H1 (cell line): ENCODE data around the gene NUB1. TPM values are rescaled to one million over a fixed set of nuclear protein-coding genes. Genes with fewer than 3 reads are reported as not detected.

Experiments used
- CTCF ChIA-PET: fragments of 300-600 bp; sonication (Branson Sonifier 250); formaldehyde crosslinking; loops from one replicate; lab custom pipeline; 2021; ENCODE audit not compliant: partially characterized antibody; lab: Charles Lee
- POLR2A ChIA-PET: fragments of 300-600 bp; sonication (Branson Sonifier 250); formaldehyde crosslinking; loops from one replicate; lab custom pipeline; 2021; ENCODE audit warnings: inconsistent platforms; ENCODE audit not compliant: partially characterized antibody; lab: Charles Lee
- DNase-seq, 2 experiments: peaks; one replicate each; pipeline versions ENCODE4 v3.0.0 to v3.0.0-alpha.2; 2010 to 2022; ENCODE audit warnings: low spot score in 2 of 2, low read depth in 1 of 2, mixed read lengths in 1 of 2
- FAIRE-seq: peaks from 2 replicates; lab custom pipeline; 2011; peaks lifted over from hg19 to GRCh38; lab: Jason Lieb, UNC
- H2AFZ ChIP-seq: 2 replicates; pipeline ENCODE4 v1.8.1; 2012; ENCODE audit warnings: low read length, inconsistent platforms
- H2AK5ac ChIP-seq: 2 replicates; pipeline ENCODE4 v1.6.1; 2013; ENCODE audit warnings: low read depth, low read length
- H2BK120ac ChIP-seq: replicated peaks from 2 replicates; pipeline ENCODE3; 2013; ENCODE audit warnings: low read depth, low read length, inconsistent platforms
- H2BK12ac ChIP-seq: 2 replicates; pipeline ENCODE4 v1.6.1; 2013; ENCODE audit warnings: low read depth, low read length
- H2BK15ac ChIP-seq: 2 replicates; pipeline ENCODE4 v1.6.1; 2013; ENCODE audit warnings: low read length
- H2BK20ac ChIP-seq: 2 replicates; pipeline ENCODE4 v1.6.1; 2013; ENCODE audit warnings: low read length
- H2BK5ac ChIP-seq: 2 replicates; pipeline ENCODE4 v1.6.1; 2013; ENCODE audit warnings: low read depth, low read length
- H3K14ac ChIP-seq: 2 replicates; pipeline ENCODE4 v1.6.1; 2013; ENCODE audit warnings: inconsistent platforms; ENCODE audit not compliant: insufficient read length
- H3K18ac ChIP-seq: 2 replicates; pipeline ENCODE4 v1.6.1; 2013; ENCODE audit warnings: low read length; ENCODE audit errors: extremely low read depth
- H3K23ac ChIP-seq: 2 replicates; pipeline ENCODE4 v1.6.1; 2013; ENCODE audit warnings: inconsistent platforms; ENCODE audit not compliant: insufficient read length
- H3K23me2 ChIP-seq: 2 replicates; pipeline ENCODE4 v1.6.1; 2013; ENCODE audit warnings: low read depth, low read length
- H3K27ac ChIP-seq: 2 replicates; pipeline ENCODE4 v1.6.1; 2011; ENCODE audit warnings: low read depth, low read length, inconsistent platforms
- H3K27me3 ChIP-seq, 4 experiments: replicated peaks in 1 of 4; 1 replicate in 1 of 4; 2 replicates in 3 of 4; pipeline versions ENCODE4 v1.6.1 to v1.8.1; 2011 to 2013; ENCODE audit warnings: low read length in 3 of 4, mild to moderate bottlenecking in 3 of 4, inconsistent platforms in 2 of 4, mixed read lengths in 2 of 4, moderate library complexity in 1 of 4; ENCODE audit not compliant: control insufficient read depth in 3 of 4, insufficient read depth in 3 of 4; ENCODE audit errors: extremely low read depth in 1 of 4
- H3K36me3 ChIP-seq, 4 experiments: 2 replicates each; pipeline versions ENCODE4 v1.6.1 to v1.8.1; 2011 to 2013; ENCODE audit warnings: mild to moderate bottlenecking in 4 of 4, low read length in 3 of 4, moderate library complexity in 2 of 4, control low read depth in 1 of 4, inconsistent platforms in 1 of 4; ENCODE audit not compliant: insufficient read depth in 4 of 4, control insufficient read depth in 2 of 4
- H3K4ac ChIP-seq: replicated peaks from 2 replicates; pipeline ENCODE3; 2013; ENCODE audit warnings: low read length, low read depth, mixed read lengths, inconsistent platforms; ENCODE audit not compliant: insufficient read length
- H3K4me1 ChIP-seq, 4 experiments: replicated peaks in 1 of 4; 1 replicate in 1 of 4; 2 replicates in 3 of 4; pipeline versions ENCODE4 v1.6.1 to v1.8.1; 2011 to 2013; ENCODE audit warnings: low read length in 3 of 4, inconsistent platforms in 2 of 4, mixed read lengths in 1 of 4; ENCODE audit not compliant: insufficient read depth in 4 of 4, control insufficient read depth in 3 of 4
- H3K4me2 ChIP-seq, 2 experiments: 2 replicates each; pipeline versions ENCODE4 v1.6.1 to v1.8.1; 2011 to 2013; ENCODE audit warnings: low read depth in 2 of 2, low read length in 2 of 2, control low read depth in 1 of 2, inconsistent platforms in 1 of 2, mild to moderate bottlenecking in 1 of 2; ENCODE audit not compliant: insufficient read depth in 1 of 2
- H3K4me3 ChIP-seq, 4 experiments: fragments of 200-600, 300-600 bp in 1 of 4; sonication (generic), shearing (Covaris generic), sonication (Bioruptor Twin) in 1 of 4; 2 replicates each; pipeline versions ENCODE4 v1.5.1 to v1.8.1; 2011 to 2016; ENCODE audit warnings: low read length in 4 of 4, low read depth in 3 of 4, control low read depth in 2 of 4, inconsistent platforms in 2 of 4, mild to moderate bottlenecking in 2 of 4, mixed read lengths in 1 of 4, moderate library complexity in 1 of 4; ENCODE audit not compliant: insufficient read depth in 2 of 4; ENCODE audit errors: extremely low read depth in 1 of 4
- H3K56ac ChIP-seq: replicated peaks from 2 replicates; pipeline ENCODE3; 2013; ENCODE audit warnings: low read depth, mild to moderate bottlenecking, mixed read lengths, low read length, inconsistent platforms; ENCODE audit not compliant: insufficient read length
- H3K79me1 ChIP-seq: 2 replicates; pipeline ENCODE4 v1.6.1; 2013; ENCODE audit warnings: low read depth, low read length, control low read depth
- H3K79me2 ChIP-seq, 2 experiments: 2 replicates each; pipeline versions ENCODE4 v1.6.1 to v1.8.1; 2012 to 2013; ENCODE audit warnings: low read length in 2 of 2, mild to moderate bottlenecking in 2 of 2, inconsistent platforms in 1 of 2; ENCODE audit not compliant: insufficient read depth in 2 of 2, control insufficient read depth in 1 of 2
- H3K9ac ChIP-seq, 4 experiments: replicated peaks in 1 of 4; 1 replicate in 1 of 4; 2 replicates in 3 of 4; pipeline versions ENCODE4 v1.6.1 to v1.8.1; 2011 to 2013; ENCODE audit warnings: low read depth in 3 of 4, low read length in 3 of 4, control low read depth in 2 of 4, mild to moderate bottlenecking in 2 of 4, moderate library complexity in 2 of 4, inconsistent platforms in 1 of 4; ENCODE audit errors: extremely low read depth in 1 of 4
- H3K9me3 ChIP-seq, 2 experiments: 2 replicates each; pipeline versions ENCODE4 v1.6.1 to v1.8.1; 2012 to 2013; ENCODE audit warnings: mild to moderate bottlenecking in 2 of 2, moderate library complexity in 2 of 2, control low read depth in 1 of 2, inconsistent platforms in 1 of 2, low read depth in 1 of 2, low read length in 1 of 2, mixed read lengths in 1 of 2; ENCODE audit not compliant: insufficient read depth in 2 of 2
- H4K20me1 ChIP-seq, 2 experiments: replicated peaks in 1 of 2; 2 replicates each; pipeline versions ENCODE3 to v1.8.1; 2011 to 2013; ENCODE audit warnings: inconsistent platforms in 2 of 2, low read length in 2 of 2, mild to moderate bottlenecking in 1 of 2; ENCODE audit not compliant: insufficient read depth in 2 of 2, control insufficient read depth in 1 of 2
- H4K5ac ChIP-seq: 2 replicates; pipeline ENCODE4 v1.6.1; 2013; ENCODE audit warnings: low read length, low read depth, mixed read lengths, inconsistent platforms; ENCODE audit not compliant: insufficient read length
- H4K8ac ChIP-seq: 2 replicates; pipeline ENCODE4 v1.8.0; 2013; ENCODE audit warnings: mild to moderate bottlenecking, moderate library complexity, low read length, inconsistent platforms; ENCODE audit not compliant: insufficient read depth; ENCODE audit errors: extremely low read depth
- H4K91ac ChIP-seq: replicated peaks from 2 replicates; pipeline ENCODE3; 2013; ENCODE audit warnings: low read length, mixed read lengths, inconsistent platforms; ENCODE audit not compliant: insufficient read length
- CEBPB ChIP-seq: IDR thresholded peaks from 2 replicates; pipeline ENCODE4 v1.6.1; 2012; ENCODE audit warnings: low read depth, low read length
- E2F6 ChIP-seq: IDR thresholded peaks from 2 replicates; pipeline ENCODE4 v1.6.1; 2012; ENCODE audit warnings: inconsistent platforms
- KDM1A ChIP-seq: fragments of 200-600, 300-600 bp; sonication (generic); IDR thresholded peaks from 2 replicates; pipeline ENCODE4 v1.7.1; 2016; ENCODE audit warnings: mild to moderate bottlenecking, low read length, borderline replicate concordance
- SAP30 ChIP-seq: fragments of 300-600 bp; sonication (generic); IDR thresholded peaks from 2 replicates; pipeline ENCODE4 v1.7.1; 2012; ENCODE audit warnings: low read length, moderate library complexity, mild to moderate bottlenecking, inconsistent platforms; ENCODE audit not compliant: insufficient read depth, insufficient replicate concordance
- SP2 ChIP-seq: IDR thresholded peaks from 2 replicates; pipeline ENCODE4 v1.6.1; 2012; ENCODE audit warnings: mild to moderate bottlenecking, low read length, inconsistent platforms
- YY1 ChIP-seq: IDR thresholded peaks from 2 replicates; pipeline ENCODE4 v1.6.1; 2011; ENCODE audit warnings: low read depth, mild to moderate bottlenecking, low read length
- WGBS, 2 experiments: shearing (Covaris generic) in 1 of 2; methylation state at CpG; one replicate each; pipeline versions ENCODE4 v1.1.6 to v1.1.7; 2013 to 2015; ENCODE audit warnings: low lambda C conversion rate in 2 of 2, mixed read lengths in 2 of 2, inconsistent platforms in 1 of 2, low coverage in 1 of 2, missing lambda C conversion rate in 1 of 2; ENCODE audit not compliant: insufficient replicate concordance in 2 of 2, insufficient coverage in 1 of 2, insufficient read length in 1 of 2; ENCODE audit errors: extremely low coverage in 1 of 2, missing lambda C conversion rate in 1 of 2; 5-methylcytosine and 5-hydroxymethylcytosine counted together
- polyA plus RNA-seq, 7 experiments: library from polyadenylated mRNA; depleted of rRNA in 3 of 7; stranded (reverse) in 5 of 7; unstranded in 2 of 7; fragments of >200 nt in 5 of 7; fragments of 200-250 nt in 2 of 7; gene quantifications; 1 replicate in 5 of 7; 2 replicates in 1 of 7; 4 replicates in 1 of 7; pipeline versions ENCODE4 v1.2.1 to v1.2.3, GENCODE V29; 2011 to 2013; ENCODE audit warnings: missing spikeins in 2 of 7, mixed read lengths in 2 of 7
- total RNA-seq: library from RNA; stranded (reverse); fragmentation: NEBNext Ultra II Directional; extraction: Animal tissue kit (Norgen Biotek cat#: 25700); gene quantifications from 2 replicates; pipeline ENCODE4 v1.2.1, GENCODE V29; 2021

Gene NUB1
- total and polyA plus RNA-seq, 2 of the 8 experiments (the other 6 are each of a cell fraction or from before 2014, with no cell fraction given), result 22.1 to 43.5 TPM

- no peaks in the 10 kb centered on the region for H3K27me3 ChIP-seq
- no peak overlapping the region for H2BK5ac ChIP-seq
- DNase-seq (no peak), FAIRE-seq (no peak)
- H2BK12ac ChIP-seq, result no peak overlapping the region
- no peaks in the 10 kb centered on the region for H3K79me1 ChIP-seq
- H2AFZ ChIP-seq, result no peak overlapping the region
- no peaks in the 10 kb centered on the region for H4K20me1 ChIP-seq
- no peak overlapping the region for H3K14ac ChIP-seq
- no peak overlapping the region for H4K5ac ChIP-seq
- H2BK20ac ChIP-seq, result no peak overlapping the region
- H3K23me2 ChIP-seq, result no peaks in the 10 kb centered on the region
- H3K18ac ChIP-seq, result no peak overlapping the region
- ChIA-PET CTCF (interaction anchor here (1.7 to 2.8 kb wide), 3 partner anchors 18 to 90 kb away, joined by 5 to 29 read pairs (median 13); no protein-coding TSS in a partner anchor), POLR2A (no interaction called here)
- H3K56ac ChIP-seq, result no peak overlapping the region
- no peak overlapping the region for H2BK15ac ChIP-seq
- no peak overlapping the region for H4K8ac ChIP-seq
- no peaks in the 10 kb centered on the region for H3K79me2 ChIP-seq
- peaks cover 0 to 4% (median 0%) of the 10 kb centered on the region in 4 experiments; a peak in 1 of 7 replicates for H3K4me1 ChIP-seq
- H3K4ac ChIP-seq, result no peak overlapping the region
- no peak overlapping the region for H2BK120ac ChIP-seq
- no peak overlapping the region for H3K27ac ChIP-seq
- no peak overlapping the region for H3K9ac ChIP-seq
- no peaks in the 10 kb centered on the region for H3K9me3 ChIP-seq
- no peak overlapping the region for H3K23ac ChIP-seq
- no peak overlapping the region for H3K4me2 ChIP-seq
- 100% methylated on average over 1 of the region's 1 CpG; no CpG with 5 or more reads in 1 of the 2 experiments for WGBS, 2 experiments
- no peak overlapping the region for H3K4me3 ChIP-seq
- no peak overlapping the region for H4K91ac ChIP-seq
- no peaks in the 10 kb centered on the region for H3K36me3 ChIP-seq
- H2AK5ac ChIP-seq, result no peak overlapping the region
- TF ChIP-seq SAP30 (no peak), E2F6 (no peak), SP2 (no peak), YY1 (no peak), CEBPB (no peak), KDM1A (no peak)
These were observed 7.0 kb upstream of the NUB1 start for GRCh38 chr7:151334628-151335027.
